ENCODE results near the gene TMEM198.

Gene TMEM198

GRCh38 chr2:219573166-219573565 lies 29.3 kb downstream of the TMEM198 start:
- TF ChIP-seq CTCF (IDR thresholded peaks at IDR 0.05; ENCODE audit: extremely low read depth, missing control alignments), result no peak
- no peak for DNase-seq (ENCODE audit: low spot score)

GRCh38 chr2:219574484-219575311 lies 30.9 kb downstream of the TMEM198 start:
- no peak for DNase-seq (ENCODE audit: low spot score)
- no peak for TF ChIP-seq CTCF (IDR thresholded peaks at IDR 0.05; ENCODE audit: extremely low read depth, missing control alignments)

GRCh38 chr2:219575566-219576504 lies 32.0 kb downstream of the TMEM198 start:
- no peak for DNase-seq (ENCODE audit: low spot score)
- no peak for TF ChIP-seq CTCF (IDR thresholded peaks at IDR 0.05; ENCODE audit: extremely low read depth, missing control alignments)

- no peak for DNase-seq (ENCODE audit: low spot score)
- TF ChIP-seq CTCF (IDR thresholded peaks at IDR 0.05; ENCODE audit: extremely low read depth, missing control alignments), result no peak
Observed at GRCh38 chr2:219576505-219577388, 32.9 kb downstream of the TMEM198 start.

- TF ChIP-seq CTCF (IDR thresholded peaks at IDR 0.05; ENCODE audit: extremely low read depth, missing control alignments), result no peak
- no peak for DNase-seq (ENCODE audit: low spot score)
Observed at GRCh38 chr2:219578811-219579613, 35.2 kb downstream of the TMEM198 start.

- no peak for DNase-seq (ENCODE audit: low spot score)
- no peak for TF ChIP-seq CTCF (IDR thresholded peaks at IDR 0.05; ENCODE audit: extremely low read depth, missing control alignments)
Observed at GRCh38 chr2:219581346-219581745, 37.5 kb downstream of the TMEM198 start.

Measured in GM20000 (cell line).